ENCODE measurements around the gene RFFL.

Gene RFFL

GRCh38 chr17:34974794-34975785 lies 88.4 kb downstream of the RFFL start:
- no peak for DNase-seq (ENCODE audit: low spot score)

- DNase-seq (ENCODE audit: low spot score): no peak
Observed at GRCh38 chr17:34974179-34974578, 89.3 kb downstream of the RFFL start.

GRCh38 chr17:34961093-34961911 lies 102.2 kb downstream of the RFFL start, which contains the start of the genes CCT6B and ZNF830:
CCT6B (minus strand) TSS chr17:34961460; CDS start chr17:34961393, 67 bp downstream.
ZNF830 (plus strand) TSS chr17:34961540; CDS start chr17:34961567, 27 bp downstream.
- DNase-seq (ENCODE audit: low spot score): peak; percentile 93

GRCh38 chr17:34958438-34958837 lies 105.1 kb downstream of the RFFL start:
- DNase-seq (ENCODE audit: low spot score): no peak
